ENCODE data around the gene MIPOL1.
"Not testable (repeated sequence)": the region's sequence is repeated elsewhere in the genome, so short reads cannot be mapped to it uniquely, and the experiment has no call there.

MIPOL1 gene

DNA sequence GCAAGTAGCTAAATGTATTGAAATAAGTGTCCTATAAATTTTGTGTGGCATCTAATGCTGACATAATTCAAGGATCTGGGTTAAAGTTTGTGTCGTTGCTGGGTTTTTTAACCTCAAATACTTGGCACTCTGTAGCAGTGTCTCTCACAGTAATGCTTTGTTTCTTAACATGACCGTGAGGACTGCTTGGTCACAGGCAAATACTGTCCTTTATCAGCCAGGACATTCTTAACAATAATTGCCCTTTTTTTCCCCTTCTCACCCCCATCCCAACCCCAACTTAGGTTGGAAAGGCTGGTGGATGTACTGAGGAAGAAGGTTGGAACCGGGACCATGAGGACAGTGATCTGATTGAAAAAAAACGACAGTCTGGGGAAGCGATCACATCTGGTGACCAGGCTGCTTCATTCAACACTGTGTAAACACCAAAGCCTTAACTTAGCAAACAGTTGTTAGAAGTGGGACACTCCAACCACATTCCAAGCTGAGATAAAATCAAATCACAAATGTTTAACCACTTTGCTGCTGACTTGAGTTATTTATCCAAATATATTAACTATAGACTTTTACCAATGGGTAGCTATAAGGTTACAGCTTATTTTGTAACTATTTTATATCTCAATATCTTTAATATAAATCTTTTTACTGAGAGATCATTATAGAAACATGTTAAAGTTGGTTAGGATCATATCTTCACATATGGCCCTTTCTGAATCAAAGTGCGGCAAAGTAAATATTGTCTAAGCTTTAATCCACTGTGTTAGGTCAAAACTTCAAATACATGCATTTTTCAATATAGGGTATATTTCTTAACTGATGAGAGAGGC, 349.1 kb downstream of the MIPOL1 start:
- DNase-seq (ENCODE audit: low spot score): no peak

GRCh38 chr14:37550511-37550910, 352.8 kb downstream of the MIPOL1 start:
- DNase-seq (ENCODE audit: low spot score): no peak

- no peak for DNase-seq (ENCODE audit: low spot score)
Measured at GRCh38 chr14:37551119-37551518, 353.4 kb downstream of the MIPOL1 start.

DNA sequence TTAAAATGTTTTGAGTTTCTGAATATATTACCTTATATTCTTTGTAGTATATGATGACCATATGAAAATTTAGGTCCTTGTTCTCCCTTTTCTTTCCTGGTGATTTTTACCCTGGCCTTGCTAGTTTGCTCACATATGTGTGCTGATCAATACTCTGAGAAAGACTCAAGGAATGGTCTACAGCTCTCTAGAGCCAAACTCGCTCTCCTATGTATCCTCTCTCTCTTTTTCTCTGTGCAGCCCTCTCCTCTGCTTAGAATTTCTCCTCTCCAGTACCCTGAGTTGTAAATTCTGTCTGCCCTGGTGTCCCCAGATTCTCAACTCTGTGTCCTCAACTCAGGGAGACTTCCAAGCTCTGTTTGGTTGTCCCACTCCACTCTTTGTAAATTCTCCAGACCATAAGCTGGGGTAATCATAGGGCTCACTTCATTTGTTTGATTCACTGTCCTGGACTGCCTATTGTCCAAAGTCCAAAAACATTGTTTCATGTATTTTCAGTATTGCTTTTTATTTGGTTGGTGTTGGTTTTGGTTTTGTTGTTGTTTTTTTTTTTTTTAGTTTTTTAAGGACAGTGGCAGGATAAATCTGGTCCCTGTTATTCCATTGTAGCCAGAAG, 356.3 kb downstream of the MIPOL1 start:
- DNase-seq (ENCODE audit: low spot score): no peak

DNA sequence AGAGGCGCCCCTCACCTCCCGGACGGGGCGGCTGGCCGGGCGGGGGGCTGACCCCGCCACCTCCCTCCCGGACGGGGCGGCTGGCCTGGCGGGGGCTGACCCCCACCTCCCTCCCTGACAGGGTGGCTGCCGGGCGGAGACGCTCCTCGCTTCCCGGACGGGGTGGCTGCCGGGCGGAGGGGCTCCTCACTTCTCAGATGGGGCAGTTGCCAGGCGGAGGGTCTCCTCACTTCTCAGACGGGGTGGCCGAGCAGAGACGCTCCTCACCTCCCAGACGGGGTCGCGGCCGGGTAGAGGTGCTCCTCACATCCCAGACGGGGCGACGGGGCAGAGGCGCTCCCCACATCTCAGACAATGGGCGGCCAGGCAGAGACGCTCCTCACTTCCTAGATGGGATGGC, 357.9 kb downstream of the MIPOL1 start:
- DNase-seq (ENCODE audit: low spot score): not testable (repeated sequence)

GRCh38 chr14:37558740-37559139, 361.0 kb downstream of the MIPOL1 start:
- no peak for DNase-seq (ENCODE audit: low spot score)

GRCh38 chr14:37559386-37559785, 361.6 kb downstream of the MIPOL1 start:
- no peak for DNase-seq (ENCODE audit: low spot score)

DNA sequence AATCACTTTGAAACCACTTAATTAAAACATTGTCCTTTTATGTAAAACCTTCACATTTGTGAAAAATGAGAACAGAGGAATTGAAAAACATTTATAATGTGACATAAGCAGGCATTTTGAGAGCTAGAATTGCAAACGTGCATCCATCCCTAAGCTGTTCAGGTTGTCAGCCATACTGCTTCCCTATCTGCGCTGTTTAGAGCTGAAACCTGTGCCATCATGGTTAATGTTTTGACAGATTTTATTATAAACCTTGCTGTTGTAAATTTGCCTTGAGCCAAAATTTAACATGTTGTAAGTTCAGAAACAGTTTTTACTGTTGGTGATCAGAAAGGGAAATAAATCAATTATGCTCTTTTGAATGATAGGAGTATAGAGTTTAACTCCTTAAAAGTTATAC, 365.5 kb downstream of the MIPOL1 start:
- DNase-seq (ENCODE audit: low spot score): no peak

GRCh38 chr14:37565550-37565949, 367.8 kb downstream of the MIPOL1 start:
- DNase-seq (ENCODE audit: low spot score): no peak

DNA sequence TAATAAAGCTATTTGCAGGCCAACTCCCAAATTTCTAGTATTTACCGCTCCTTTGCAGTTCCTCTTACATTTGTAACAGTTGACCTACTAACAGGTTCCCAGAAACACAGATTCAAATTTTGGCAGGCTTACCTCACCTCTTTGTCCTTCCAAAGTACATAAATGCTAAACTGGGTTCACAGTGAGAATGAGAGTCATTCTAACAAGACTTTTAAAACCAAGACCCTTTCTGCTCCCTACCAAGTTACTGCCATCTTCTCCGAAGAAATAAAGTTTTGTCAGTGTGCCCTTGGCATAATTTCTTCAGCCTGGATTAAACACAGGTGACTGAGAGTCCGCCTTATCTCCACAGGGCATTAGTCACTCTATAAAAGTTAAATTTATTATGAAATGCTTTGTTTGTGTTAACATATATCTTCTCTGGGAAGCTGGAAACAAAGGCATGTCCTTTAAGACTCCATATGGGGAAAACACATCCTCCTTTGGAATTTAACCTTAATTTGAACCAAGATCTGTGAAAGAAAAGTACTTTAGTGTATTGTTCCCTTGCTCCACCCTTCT, 369.2 kb downstream of the MIPOL1 start:
- DNase-seq (ENCODE audit: low spot score): no peak

DNA sequence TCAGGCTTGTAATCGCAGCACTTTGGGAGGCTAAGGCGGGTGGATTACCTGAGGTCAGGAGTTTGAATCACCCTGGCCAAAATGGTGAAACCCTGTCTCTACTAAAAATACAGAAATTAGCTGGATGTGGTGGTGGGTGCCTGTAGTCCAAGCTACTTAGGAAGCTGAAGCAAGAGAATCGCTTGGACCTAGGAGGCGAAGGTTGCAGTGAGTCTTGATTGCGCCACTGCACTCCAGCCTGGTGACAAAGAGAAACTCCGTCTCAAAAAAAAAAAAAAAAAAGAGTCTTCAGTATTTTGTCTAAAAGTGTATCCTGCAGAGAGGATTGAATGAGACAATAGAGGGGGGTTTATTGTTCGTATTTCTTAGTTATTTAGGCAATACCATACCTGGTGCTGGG, 372.0 kb downstream of the MIPOL1 start:
- no peak for DNase-seq (ENCODE audit: low spot score)

- no peak for DNase-seq (ENCODE audit: low spot score)
Measured at GRCh38 chr14:37571391-37571790, 373.7 kb downstream of the MIPOL1 start.

GRCh38 chr14:37573356-37573755, 375.6 kb downstream of the MIPOL1 start:
- no peak for DNase-seq (ENCODE audit: low spot score)

DNA sequence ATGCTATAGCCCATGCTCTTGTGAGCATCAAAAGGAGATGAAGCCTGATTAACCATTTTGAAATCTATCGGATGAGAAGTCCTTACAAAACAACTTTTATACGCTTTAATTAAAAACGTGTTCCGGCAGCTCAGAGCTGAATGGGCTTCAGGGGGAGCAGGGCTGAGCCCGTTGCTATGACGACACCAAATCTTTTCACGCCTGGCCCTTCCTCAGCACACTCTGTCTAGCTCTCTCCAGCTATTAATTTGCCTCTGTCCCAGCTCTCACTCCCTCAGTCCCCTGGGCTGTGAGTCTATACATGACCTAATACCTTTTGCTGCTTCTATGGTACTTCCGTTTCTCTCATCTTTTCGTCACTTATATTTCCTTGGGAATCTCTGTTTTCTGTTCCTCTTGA, 381.5 kb downstream of the MIPOL1 start:
- DNase-seq (ENCODE audit: low spot score): no peak

- DNase-seq (ENCODE audit: low spot score): no peak
Measured at GRCh38 chr14:37580146-37580545, 382.4 kb downstream of the MIPOL1 start.

- no peak for DNase-seq (ENCODE audit: low spot score)
Measured at GRCh38 chr14:37583358-37584210, 385.8 kb downstream of the MIPOL1 start.

DNA sequence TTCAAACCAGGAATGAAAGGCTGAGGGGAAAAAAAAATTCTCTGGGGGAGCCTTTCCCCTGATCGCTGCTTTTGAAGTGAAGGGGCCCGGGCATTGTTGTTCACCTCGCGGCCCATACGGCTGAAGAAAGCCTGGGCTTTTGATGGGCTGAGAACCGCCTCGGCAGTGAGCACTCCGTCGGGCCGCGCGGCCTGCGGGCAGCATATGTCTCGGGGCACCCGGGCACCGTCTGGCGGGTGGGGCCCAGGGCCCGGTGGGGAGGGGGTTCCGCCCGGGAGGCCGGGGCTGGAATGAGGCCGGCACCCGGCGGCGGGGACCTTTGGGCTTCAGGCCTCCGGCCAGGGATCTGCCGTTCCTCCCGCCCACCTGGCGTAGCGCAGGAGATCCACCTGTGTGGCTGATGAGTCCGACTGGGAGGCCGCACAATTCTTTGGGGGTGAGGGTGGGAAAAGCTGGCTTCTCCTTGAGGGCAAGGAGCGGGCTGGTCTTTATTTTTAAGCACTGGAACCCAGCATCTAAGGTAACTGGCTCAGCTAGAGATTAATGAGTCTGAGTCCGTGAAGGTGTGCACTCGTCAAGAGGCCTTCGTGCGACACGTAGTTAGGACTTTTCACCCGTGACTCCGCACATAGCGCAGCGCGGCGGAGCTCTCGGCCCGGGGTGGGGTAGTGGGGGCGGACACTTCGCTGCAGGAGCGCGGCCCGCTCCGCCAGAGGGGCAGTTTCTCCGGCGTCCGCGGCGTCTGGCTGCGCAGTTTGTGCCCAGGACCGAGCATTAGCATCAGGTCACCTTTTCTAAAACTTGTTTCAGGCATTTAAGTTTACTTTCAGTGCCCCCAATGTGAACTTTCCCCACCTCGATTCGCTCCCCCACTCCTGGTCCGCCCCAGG, 386.7 kb downstream of the MIPOL1 start:
- no peak for DNase-seq (ENCODE audit: low spot score)

DNA sequence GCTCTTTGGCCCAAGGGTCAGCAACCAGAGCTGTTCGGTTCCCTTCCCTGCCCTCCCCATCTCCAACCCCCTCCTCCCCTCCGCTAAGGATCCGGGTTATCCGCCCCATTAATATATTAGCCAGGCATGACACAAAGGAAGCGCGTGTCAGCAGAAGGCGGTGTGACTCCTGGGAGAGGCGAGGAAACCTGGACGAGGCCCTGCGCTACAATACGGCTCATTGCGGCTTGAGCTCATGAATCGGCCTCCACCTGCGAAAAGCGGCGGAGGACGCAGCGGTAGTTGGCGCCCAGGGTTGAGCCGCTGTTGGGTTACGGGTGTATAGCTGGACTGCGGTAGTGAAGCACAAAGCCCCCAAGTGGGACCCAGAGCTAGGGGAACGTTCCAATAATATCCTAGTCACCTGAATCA, 387.4 kb downstream of the MIPOL1 start:
- DNase-seq (ENCODE audit: low spot score): no peak

GRCh38 chr14:37585971-37586796, 388.4 kb downstream of the MIPOL1 start:
- no peak for DNase-seq (ENCODE audit: low spot score)

DNA sequence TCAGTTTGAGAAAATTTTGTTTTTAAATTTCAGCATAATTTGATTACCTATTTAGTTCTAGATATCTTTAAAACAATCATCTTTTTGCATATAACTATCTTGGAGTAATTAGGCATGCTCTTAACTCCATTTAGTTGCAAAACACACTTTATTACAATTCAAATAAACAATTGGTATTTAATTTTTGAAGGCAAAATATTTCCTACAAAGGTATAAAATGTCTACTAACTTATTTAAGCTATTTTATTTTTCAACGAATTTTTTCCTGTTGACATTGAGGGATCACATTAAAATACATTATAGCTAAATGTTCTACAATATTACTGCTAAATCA, 389.0 kb downstream of the MIPOL1 start:
- DNase-seq (ENCODE audit: low spot score): no peak

Measured in CD4-positive, alpha-beta T cell treated with Interleukin-15 for 4 hours (primary cell).